Endothelial cell of umbilical vein (primary cell): ENCODE results near the gene RTN4. TPM values are rescaled to one million over a fixed set of nuclear protein-coding genes. Genes with fewer than 3 reads are reported as not detected.

ENCODE experiments used
- BruUV-seq: library from RNA; stranded (reverse); fragments of 400-500 nt; replicated peaks from 2 replicates; lab custom pipeline; 2021; lab: Mats Ljungman, UMichigan
- CTCF ChIA-PET: fragments of 300-600, 350-600 bp; sonication (Branson Sonifier 250); formaldehyde crosslinking; loops from one replicate; lab custom pipeline; 2021; ENCODE audit warnings: antibody characterized with exemption, inconsistent platforms; lab: Charles Lee
- POLR2A ChIA-PET: fragments of 300-600, 350-600 bp; sonication (Branson Sonifier 250); formaldehyde crosslinking; loops from one replicate; lab custom pipeline; 2021; ENCODE audit warnings: antibody characterized with exemption, inconsistent platforms; lab: Charles Lee
- DNase-seq: peaks from one replicate; pipeline ENCODE4 v3.0.0-alpha.2; 2011; ENCODE audit warnings: low read depth, low spot score
- FAIRE-seq: peaks from 2 replicates; lab custom pipeline; 2011; peaks lifted over from hg19 to GRCh38; lab: Jason Lieb, UNC
- H2AFZ ChIP-seq: 2 replicates; pipeline ENCODE4 v1.6.0; 2012; ENCODE audit warnings: low read depth, low read length, control low read depth, inconsistent platforms
- H3K27ac ChIP-seq: 2 replicates; pipeline ENCODE4 v1.5.1; 2011; ENCODE audit warnings: low read depth, mild to moderate bottlenecking, control low read depth, low read length, moderate library complexity; ENCODE audit not compliant: insufficient read depth
- H3K27me3 ChIP-seq, 2 experiments: 2 replicates each; pipeline versions ENCODE4 v1.6.0 to v1.6.1; 2011; ENCODE audit warnings: low read length in 2 of 2, mixed read lengths in 1 of 2; ENCODE audit not compliant: control insufficient read depth in 2 of 2, insufficient read depth in 2 of 2
- H3K36me3 ChIP-seq, 2 experiments: 2 replicates in 1 of 2; 3 replicates in 1 of 2; pipeline ENCODE4 v1.5.1; 2011; ENCODE audit warnings: low read length in 2 of 2, mild to moderate bottlenecking in 1 of 2, moderate library complexity in 1 of 2; ENCODE audit not compliant: control insufficient read depth in 2 of 2, insufficient read depth in 2 of 2; ENCODE audit errors: extremely low read depth in 1 of 2
- H3K4me1 ChIP-seq: 3 replicates; pipeline ENCODE4 v1.5.1; 2011; ENCODE audit warnings: mild to moderate bottlenecking, low read length; ENCODE audit not compliant: control insufficient read depth, insufficient read depth; ENCODE audit errors: extremely low read depth
- H3K4me2 ChIP-seq: 2 replicates; pipeline ENCODE4 v1.6.1; 2011; ENCODE audit warnings: low read length, control low read depth, mixed read lengths; ENCODE audit not compliant: insufficient read depth
- H3K4me3 ChIP-seq, 3 experiments: fragments of 200-600 bp in 1 of 3; sonication (generic), shearing (Covaris generic) in 1 of 3; replicated peaks in 1 of 3; 2 replicates each; pipeline ENCODE4 v1.5.1; 2011 to 2016; ENCODE audit warnings: control low read depth in 3 of 3, low read length in 3 of 3, mild to moderate bottlenecking in 2 of 3, inconsistent platforms in 1 of 3, low read depth in 1 of 3, moderate library complexity in 1 of 3; ENCODE audit not compliant: insufficient read depth in 1 of 3
- H3K79me2 ChIP-seq: 2 replicates; pipeline ENCODE4 v1.6.0; 2012; ENCODE audit warnings: low read length, inconsistent platforms; ENCODE audit not compliant: control insufficient read depth, insufficient read depth
- H3K9ac ChIP-seq: replicated peaks from 2 replicates; pipeline ENCODE3; 2011; ENCODE audit warnings: low read length, control low read depth; ENCODE audit not compliant: insufficient read depth; ENCODE audit errors: extremely low read depth
- H3K9me1 ChIP-seq: replicated peaks from 3 replicates; pipeline ENCODE4 v1.6.0; 2011; ENCODE audit warnings: mild to moderate bottlenecking, low read length; ENCODE audit not compliant: control insufficient read depth, insufficient read depth; ENCODE audit errors: extremely low read depth
- H3K9me3 ChIP-seq: replicated peaks from 2 replicates; pipeline ENCODE4 v1.5.1; 2012; ENCODE audit warnings: low read length, inconsistent platforms; ENCODE audit not compliant: control insufficient read depth, insufficient read depth
- H4K20me1 ChIP-seq: replicated peaks from 2 replicates; pipeline ENCODE3; 2011; ENCODE audit warnings: mild to moderate bottlenecking, low read length; ENCODE audit not compliant: control insufficient read depth, insufficient read depth; ENCODE audit errors: extremely low read depth
- EZH2 ChIP-seq: IDR thresholded peaks from 2 replicates; pipeline ENCODE4 v1.6.1; 2012; ENCODE audit warnings: borderline replicate concordance, low read depth, mild to moderate bottlenecking, moderate library complexity, low read length, inconsistent platforms; ENCODE audit not compliant: severe bottlenecking
- FOS ChIP-seq: IDR thresholded peaks from 2 replicates; pipeline ENCODE4 v1.6.1; 2011; ENCODE audit warnings: mild to moderate bottlenecking, low read length, moderate library complexity, borderline replicate concordance; ENCODE audit not compliant: insufficient read depth
- MYC ChIP-seq: IDR thresholded peaks from one replicate; pipeline ENCODE4 v1.6.1; 2011; ENCODE audit warnings: mild to moderate bottlenecking, low read depth, low read length
- POLR2A ChIP-seq: IDR thresholded peaks from 2 replicates; pipeline ENCODE4 v1.6.1; 2012; ENCODE audit warnings: low read depth, mild to moderate bottlenecking, control low read depth, low read length
- dilution Hi-C: fragments of 300-500 bp; cut with MboI; formaldehyde crosslinking; loops from one replicate; pipeline ENCODE4 v1.15.0; 2019; ENCODE audit warnings: low sequenced_read_pairs; ENCODE audit not compliant: extremely low pct_ligation_motif_present
- intact Hi-C: fragments of 100-400 bp; cut with micrococcal nuclease; formaldehyde crosslinking; loops from one replicate; pipeline ENCODE4 v1.10.0; 2022
- polyA plus RNA-seq, 4 experiments: library from polyadenylated mRNA; depleted of rRNA in 3 of 4; stranded (reverse) in 3 of 4; unstranded in 1 of 4; fragments of >200 nt; gene quantifications; 2 replicates each; pipeline versions ENCODE4 v1.2.1 to v1.2.3, GENCODE V29; 2011 to 2012; ENCODE audit warnings: missing spikeins in 1 of 4
- total RNA-seq: library from RNA; stranded (reverse); gene quantifications from 2 replicates; pipeline ENCODE4 v1.2.3, GENCODE V29; 2021

Gene RTN4
- total and polyA plus RNA-seq, 2 donors (not counting 3 experiments of a cell fraction or from before 2014, with no cell fraction given) = 253 to 486 TPM

DNA sequence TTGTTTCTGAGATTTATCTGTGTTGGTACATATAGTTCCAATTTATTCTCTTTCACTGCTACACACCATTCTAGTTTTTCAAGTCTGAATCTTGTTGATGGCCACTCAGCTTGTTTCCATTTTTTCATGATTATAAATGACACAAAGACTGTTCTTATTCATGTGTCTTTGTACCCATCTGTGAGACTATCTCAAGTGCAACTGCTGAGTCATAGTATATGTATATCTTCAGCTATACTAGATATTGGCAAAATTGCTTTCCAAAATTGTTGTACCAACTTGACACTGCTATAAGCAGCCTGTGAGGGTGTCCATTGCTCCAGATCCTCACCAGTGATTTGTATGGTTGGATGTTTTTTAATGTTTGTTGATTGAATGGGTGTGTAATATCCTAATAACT, 37.2 kb upstream of the RTN4 start:
- H4K20me1 ChIP-seq = no peaks in the 10 kb centered on the region
- DNase-seq (no peak), FAIRE-seq (no peak)
- H3K9me1 ChIP-seq = no peaks in the 10 kb centered on the region
- H3K4me3 ChIP-seq = no peak overlapping the region
- H3K4me2 ChIP-seq = no peak overlapping the region
- CTCF ChIA-PET = interaction anchor here (1.5 kb wide), 1 partner anchor 9 kb away, joined by 3 read pairs; no protein-coding TSS in a partner anchor
- H3K79me2 ChIP-seq = no peaks in the 10 kb centered on the region
- intact Hi-C loops = no loop called here
- no peak overlapping the region for H3K27ac ChIP-seq
- no peaks in the 10 kb centered on the region for H3K27me3 ChIP-seq
- TF ChIP-seq MYC (no peak), POLR2A (no peak), FOS (peak; percentile 32)
- no TSS peak for BruUV-seq
- H3K9me3 ChIP-seq = no peaks in the 10 kb centered on the region
- H3K36me3 ChIP-seq = no peaks in the 10 kb centered on the region
- H3K4me1 ChIP-seq = peaks cover 31% of the 10 kb centered on the region
- H2AFZ ChIP-seq = no peak overlapping the region
- POLR2A ChIA-PET = no interaction called here
- dilution Hi-C loops = no loop called here
- no peak overlapping the region for H3K9ac ChIP-seq

DNA sequence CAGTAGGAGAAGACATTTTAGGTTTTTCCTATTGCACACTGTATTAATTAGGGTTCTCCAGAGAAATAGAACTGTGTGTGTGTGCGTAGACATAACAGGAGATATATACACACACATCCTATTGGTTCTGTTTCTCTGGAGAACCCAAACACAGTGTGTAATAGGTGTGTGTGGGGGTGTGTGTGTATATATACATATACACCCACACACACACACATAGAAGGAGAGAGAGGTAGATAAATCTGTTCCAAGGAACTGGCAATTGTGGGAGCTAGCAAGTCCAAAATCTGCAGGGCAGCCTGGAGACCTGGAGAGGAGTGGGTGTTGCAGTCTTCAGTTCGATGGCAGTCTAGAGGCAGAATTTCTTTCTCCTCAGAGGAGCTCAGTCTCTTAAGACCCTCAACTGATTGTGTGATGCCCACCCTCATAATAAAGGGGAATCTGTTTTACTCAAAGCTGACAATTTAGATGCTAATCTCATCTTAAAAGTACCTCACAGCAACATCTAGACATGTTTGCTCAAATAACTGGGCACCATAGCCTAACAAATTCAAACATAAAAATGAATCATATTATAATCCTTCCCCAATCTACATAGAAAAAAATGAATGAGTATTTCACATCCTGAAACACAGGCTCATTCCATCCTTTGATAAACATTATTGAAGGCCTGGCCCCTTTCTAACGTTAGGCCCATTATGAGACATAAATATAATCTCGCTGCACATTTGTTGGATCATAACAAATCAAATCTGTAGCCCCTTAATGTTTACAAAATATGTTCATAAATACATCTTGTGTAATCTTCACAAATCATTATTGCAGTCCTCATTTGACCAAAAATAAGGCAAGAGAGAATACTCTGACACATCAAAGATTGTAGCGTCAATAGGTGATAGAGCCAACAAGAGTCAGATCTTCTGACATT, 35.1 kb upstream of the RTN4 start:
- POLR2A ChIA-PET = no interaction called here
- CTCF ChIA-PET = interaction anchor here (0.7 to 1.4 kb wide), 4 partner anchors 10 to 83 kb away, joined by 3 read pairs; no protein-coding TSS in a partner anchor

More for the DNA sequence above, 35.1 kb upstream of the RTN4 start:
- Histone ChIP-seq H3K79me2 (no peaks in the 10 kb centered on the region), H4K20me1 (no peaks in the 10 kb centered on the region), H3K4me3 (no peak overlapping the region), H3K27me3 (no peaks in the 10 kb centered on the region), H3K9me3 (no peaks in the 10 kb centered on the region), H3K36me3 (no peaks in the 10 kb centered on the region), H3K27ac (no peak overlapping the region), H3K9me1 (no peaks in the 10 kb centered on the region), H3K4me2 (no peak overlapping the region), H3K9ac (no peak overlapping the region), H2AFZ (peak overlapping the region; percentile 46), H3K4me1 (peaks cover 29% of the 10 kb centered on the region)
- BruUV-seq = no TSS peak
- dilution Hi-C loops = no loop called here
- peak; percentile 38 for DNase-seq
- FAIRE-seq = no peak
- no peak for TF ChIP-seq EZH2
- peak; percentile 24 for TF ChIP-seq FOS
- no peak for TF ChIP-seq MYC
- intact Hi-C loops = loop anchor here (1.0 kb wide), 1 partner anchor 8 kb away; no protein-coding TSS in a partner anchor
